ENCODE measurements around the gene KRTAP10-12. TPM values are rescaled to one million over a fixed set of nuclear protein-coding genes. Genes with fewer than 3 reads are reported as not detected.
"Not testable (repeated sequence)": the region's sequence is repeated elsewhere in the genome, so short reads cannot be mapped to it uniquely, and the experiment has no call there.

The KRTAP10-12 gene
- total RNA-seq, 4 donors from 2014 or later, result not detected

DNA sequence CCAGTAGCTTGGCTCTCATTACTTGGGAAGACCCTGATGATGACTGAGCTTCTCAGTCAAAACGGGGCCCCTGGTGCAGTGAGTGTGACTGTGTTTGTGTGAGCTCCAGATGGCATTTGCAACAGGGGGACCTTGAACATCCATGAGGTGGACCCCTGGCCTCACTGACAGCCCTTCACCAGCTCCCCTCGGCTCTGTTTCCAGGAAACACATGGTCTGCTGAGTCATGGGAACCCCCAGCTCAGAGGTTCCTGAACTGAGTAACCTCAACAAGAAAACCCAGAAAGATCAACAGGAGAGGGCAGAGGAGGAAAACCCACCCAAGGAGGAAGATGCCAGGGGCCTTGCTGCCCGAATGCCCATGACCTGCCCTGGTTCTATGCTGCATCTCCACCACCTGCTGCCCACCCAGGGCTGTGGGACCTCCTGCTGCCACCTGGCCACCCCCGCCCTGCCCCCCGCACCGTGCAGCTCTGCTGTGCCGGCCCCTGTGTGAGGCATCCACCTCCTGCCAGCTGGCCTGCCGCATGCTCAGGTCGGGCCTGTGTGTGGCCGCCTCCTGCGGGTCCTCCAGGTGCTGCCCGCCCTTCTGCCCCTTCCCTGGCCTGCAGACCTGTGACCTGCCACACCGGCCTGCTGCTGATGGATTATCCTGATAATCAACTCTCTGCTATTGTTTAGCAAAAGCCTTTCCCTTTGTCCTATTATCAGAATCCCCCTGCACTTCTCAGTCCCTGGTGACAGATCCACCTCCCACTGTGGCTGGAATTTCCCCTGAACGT, 10.8 kb upstream of the KRTAP10-12 start:
- 23 to 39% methylated on average over 8 to 14 of the region's 14 CpGs for WGBS, 2 donors
- no peak for TF ChIP-seq POLR2A (IDR thresholded peaks at IDR 0.05)
- TF ChIP-seq, protein P1, sequence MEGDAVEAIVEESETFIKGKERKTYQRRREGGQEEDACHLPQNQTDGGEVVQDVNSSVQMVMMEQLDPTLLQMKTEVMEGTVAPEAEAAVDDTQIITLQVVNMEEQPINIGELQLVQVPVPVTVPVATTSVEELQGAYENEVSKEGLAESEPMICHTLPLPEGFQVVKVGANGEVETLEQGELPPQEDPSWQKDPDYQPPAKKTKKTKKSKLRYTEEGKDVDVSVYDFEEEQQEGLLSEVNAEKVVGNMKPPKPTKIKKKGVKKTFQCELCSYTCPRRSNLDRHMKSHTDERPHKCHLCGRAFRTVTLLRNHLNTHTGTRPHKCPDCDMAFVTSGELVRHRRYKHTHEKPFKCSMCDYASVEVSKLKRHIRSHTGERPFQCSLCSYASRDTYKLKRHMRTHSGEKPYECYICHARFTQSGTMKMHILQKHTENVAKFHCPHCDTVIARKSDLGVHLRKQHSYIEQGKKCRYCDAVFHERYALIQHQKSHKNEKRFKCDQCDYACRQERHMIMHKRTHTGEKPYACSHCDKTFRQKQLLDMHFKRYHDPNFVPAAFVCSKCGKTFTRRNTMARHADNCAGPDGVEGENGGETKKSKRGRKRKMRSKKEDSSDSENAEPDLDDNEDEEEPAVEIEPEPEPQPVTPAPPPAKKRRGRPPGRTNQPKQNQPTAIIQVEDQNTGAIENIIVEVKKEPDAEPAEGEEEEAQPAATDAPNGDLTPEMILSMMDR (IDR thresholded peaks at IDR 0.05), result no peak
- TF ChIP-seq EP300 (IDR thresholded peaks at IDR 0.05), result no peak

DNA sequence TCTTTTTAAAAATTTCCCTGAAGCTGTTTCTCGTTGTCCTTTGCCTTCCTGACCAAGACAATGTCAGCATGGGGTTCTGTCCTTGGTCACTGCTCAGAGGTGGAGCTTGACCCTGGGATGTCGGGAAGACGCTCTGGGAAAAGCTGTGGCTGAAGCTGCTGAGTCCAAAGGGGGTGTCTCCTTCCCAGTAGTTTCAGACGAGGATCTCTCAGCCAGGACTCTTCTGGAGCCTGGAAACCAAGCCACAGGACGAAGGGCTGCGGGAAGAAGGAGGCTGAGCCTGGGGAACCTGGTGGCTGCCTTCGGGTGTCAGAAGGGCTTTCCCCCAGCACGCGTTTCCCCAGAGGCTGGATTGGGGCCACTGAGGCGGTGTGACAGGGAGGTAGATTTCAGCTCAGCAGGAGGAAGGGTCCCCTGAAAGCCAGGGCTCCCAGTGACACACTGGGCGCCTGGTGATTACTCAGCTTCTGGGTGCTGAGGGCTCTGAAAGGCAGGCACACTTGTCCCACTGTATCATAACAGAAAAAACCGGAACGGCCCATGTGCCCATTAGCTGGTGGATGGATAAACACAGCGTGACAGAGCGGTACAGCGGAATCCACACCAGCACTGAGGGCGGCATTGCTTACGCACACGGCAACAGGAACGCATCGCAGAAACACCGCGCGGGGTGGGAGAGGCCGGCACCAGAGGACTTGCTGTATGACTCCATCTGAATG, 10.0 kb upstream of the KRTAP10-12 start:
- Histone ChIP-seq H3K27me3 (peaks cover 0 to 31% of the 10 kb centered on the region in 2 donors), H3K4me3 (no peak overlapping the region), H3K36me3 (no peaks in the 10 kb centered on the region), H3K9me3 (peaks cover 0 to 1% (median 0%) of the 10 kb centered on the region in 4 donors), H3K27ac (no peak overlapping the region), H3K4me1 (no peaks in the 10 kb centered on the region)
- DNase-seq (ENCODE audit: low spot score in 2 of 2), result no peak
- TF ChIP-seq POLR2A (IDR thresholded peaks at IDR 0.05), result no peak
- TF ChIP-seq, protein P1 (IDR thresholded peaks at IDR 0.05), result no peak
- TF ChIP-seq EP300 (IDR thresholded peaks at IDR 0.05), result no peak
- 56 to 66% methylated on average over 25 of the region's 25 CpGs for WGBS, 2 donors

More for the DNA sequence above, 10.8 kb upstream of the KRTAP10-12 start:
- Histone ChIP-seq H3K4me3 (no peak overlapping the region), H3K27me3 (peaks cover 0 to 31% of the 10 kb centered on the region in 2 donors), H3K9me3 (no peaks in the 10 kb centered on the region), H3K36me3 (no peaks in the 10 kb centered on the region), H3K4me1 (no peaks in the 10 kb centered on the region), H3K27ac (no peak overlapping the region)
- no peak for DNase-seq (ENCODE audit: low spot score in 2 of 2)

DNA sequence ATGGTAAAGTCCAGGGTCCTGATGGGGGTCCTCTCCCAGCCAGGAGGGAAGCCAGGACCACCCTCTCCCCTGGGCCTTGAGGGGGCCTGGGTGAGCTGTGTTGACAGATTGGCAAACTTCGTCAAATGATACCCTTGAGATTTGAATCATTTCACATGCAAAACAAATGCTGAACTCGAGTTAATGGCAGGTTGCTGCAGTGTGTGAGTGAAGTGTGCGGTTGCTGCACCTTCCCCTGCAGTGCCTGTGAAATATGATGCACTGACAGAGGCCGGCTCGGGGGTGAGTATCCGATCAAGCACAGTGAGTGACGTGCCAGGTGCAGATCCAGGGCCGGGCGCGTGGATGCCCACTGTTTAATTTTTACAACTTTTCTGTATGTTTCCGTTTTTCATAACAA, 9.3 kb upstream of the KRTAP10-12 start:
- TF ChIP-seq POLR2A (IDR thresholded peaks at IDR 0.05), result no peak
- WGBS, 2 donors, result 45 to 54% methylated on average over 11 of the region's 11 CpGs
- no peaks in the 10 kb centered on the region for H3K4me1 ChIP-seq
- H3K27ac ChIP-seq, result no peak overlapping the region
- H3K4me3 ChIP-seq, result no peak overlapping the region
- peaks cover 0 to 31% of the 10 kb centered on the region in 2 donors for H3K27me3 ChIP-seq
- DNase-seq (ENCODE audit: low spot score in 2 of 2), result no peak
- peaks cover 0 to 8% (median 3%) of the 10 kb centered on the region in 4 donors for H3K9me3 ChIP-seq
- no peaks in the 10 kb centered on the region for H3K36me3 ChIP-seq

DNA sequence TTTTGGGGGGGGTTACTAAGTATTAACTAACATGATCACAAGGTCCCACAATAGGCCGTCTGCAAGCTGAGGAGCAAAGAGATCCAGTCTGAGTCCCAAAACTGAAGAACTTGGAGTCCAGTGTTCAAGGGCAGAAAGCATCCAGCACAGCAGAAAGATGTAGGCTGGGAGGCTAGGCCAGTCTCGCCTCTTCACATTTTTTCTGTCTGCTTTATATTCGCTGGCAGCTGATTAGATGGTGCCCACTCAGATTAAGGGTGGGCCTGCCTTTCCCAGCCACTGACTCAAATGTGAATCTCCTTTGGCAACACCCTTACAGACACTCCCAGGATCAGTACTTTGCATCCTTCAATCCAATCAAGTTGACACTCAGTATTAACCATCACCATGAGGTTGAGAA, 7.2 kb upstream of the KRTAP10-12 start:
- H3K4me3 ChIP-seq; H3K36me3 ChIP-seq; H3K4me1 ChIP-seq; DNase-seq (ENCODE audit: low spot score in 2 of 2); H3K27ac ChIP-seq: not testable (repeated sequence)
- peaks cover 0 to 28% (median 8%) of the 10 kb centered on the region in 4 donors for H3K9me3 ChIP-seq
- 72 to 77% methylated on average over 3 of the region's 3 CpGs for WGBS, 2 donors
- peaks cover 0 to 31% of the 10 kb centered on the region in 2 donors for H3K27me3 ChIP-seq

DNA sequence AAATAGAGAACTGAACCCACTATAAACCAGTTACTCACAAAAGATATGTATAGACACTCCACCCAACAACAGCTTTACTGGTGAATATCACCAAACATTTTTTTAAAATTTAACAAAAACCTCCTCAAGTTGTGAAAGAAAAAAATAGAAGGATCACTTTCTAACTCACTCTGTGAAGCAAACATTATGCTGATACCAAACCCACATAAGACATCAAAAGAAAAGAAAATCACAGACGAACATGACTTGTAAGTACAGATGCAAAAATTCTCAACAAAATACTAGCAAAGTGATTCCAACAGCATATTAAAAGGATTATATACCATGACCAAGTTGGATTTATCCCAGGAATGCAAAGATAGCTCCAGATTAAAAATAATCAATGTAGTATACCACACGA, 5.3 kb upstream of the KRTAP10-12 start:
- WGBS, 2 donors, result 54 to 60% methylated on average over 2 of the region's 2 CpGs

More for the DNA sequence above, 5.3 kb upstream of the KRTAP10-12 start:
- no peak overlapping the region for H3K4me3 ChIP-seq
- peaks cover 0 to 23% of the 10 kb centered on the region in 2 donors for H3K27me3 ChIP-seq
- no peaks in the 10 kb centered on the region for H3K4me1 ChIP-seq
- no peaks in the 10 kb centered on the region for H3K36me3 ChIP-seq
- H3K9me3 ChIP-seq, result peaks cover 0 to 34% (median 8%) of the 10 kb centered on the region in 4 donors
- TF ChIP-seq, protein P1 (IDR thresholded peaks at IDR 0.05), result no peak
- no peak for DNase-seq (ENCODE audit: low spot score in 2 of 2)
- H3K27ac ChIP-seq, result no peak overlapping the region

Data from tibial nerve (tissue), 4 donors.